BLaER1 (cell line): Measurements from ENCODE around the gene TSC2.
A peak's percentile ranks its signal among the peaks of the same experiment; 100 is the strongest.

Experiments
- H3K27ac ChIP-seq: shearing (Covaris generic); formaldehyde crosslinking; 2 replicates; pipeline ENCODE4 v1.8.1; 2022
- H3K27me3 ChIP-seq: shearing (Covaris generic); formaldehyde crosslinking; 2 replicates; pipeline ENCODE4 v1.8.1; 2022
- H3K36me3 ChIP-seq: shearing (Covaris generic); formaldehyde crosslinking; 2 replicates; pipeline ENCODE4 v1.8.1; 2022
- H3K4me1 ChIP-seq: shearing (Covaris generic); formaldehyde crosslinking; 2 replicates; pipeline ENCODE4 v1.8.1; 2022
- H3K4me2 ChIP-seq: shearing (Covaris generic); formaldehyde crosslinking; 2 replicates; pipeline ENCODE4 v1.8.1; 2022
- H3K4me3 ChIP-seq: shearing (Covaris generic); formaldehyde crosslinking; 2 replicates; pipeline ENCODE4 v1.8.1; 2022
- H3K9ac ChIP-seq: shearing (Covaris generic); formaldehyde crosslinking; 2 replicates; pipeline ENCODE4 v1.8.1; 2022
- H3K9me3 ChIP-seq: shearing (Covaris generic); formaldehyde crosslinking; 2 replicates; pipeline ENCODE4 v1.8.1; 2022
- H4K20me1 ChIP-seq: shearing (Covaris generic); formaldehyde crosslinking; 2 replicates; pipeline ENCODE4 v1.8.1; 2022
- Cebpa-rat ChIP-seq: shearing (Covaris generic); IDR thresholded peaks from 2 replicates; pipeline ENCODE4 v1.8.1; 2022

TSC2 gene

GRCh38 chr16:2082983-2083364 is 35.2 kb downstream of the TSC2 start:
- peaks cover 74% of the 10 kb centered on the region for H3K36me3 ChIP-seq

GRCh38 chr16:2083409-2083808 is 35.6 kb downstream of the TSC2 start:
- H3K4me2 ChIP-seq: peak overlapping the region; percentile 98
- no peaks in the 10 kb centered on the region for H3K27me3 ChIP-seq
- H3K4me1 ChIP-seq: peaks cover 100% of the 10 kb centered on the region
- H3K4me3 ChIP-seq: peak overlapping the region; percentile 48
- H3K36me3 ChIP-seq: peaks cover 78% of the 10 kb centered on the region
- peak overlapping the region; percentile 84 for H3K27ac ChIP-seq
- H3K9ac ChIP-seq: peak overlapping the region; percentile 65
- peaks cover 45% of the 10 kb centered on the region for H4K20me1 ChIP-seq
- no peaks in the 10 kb centered on the region for H3K9me3 ChIP-seq
- no peak for TF ChIP-seq Cebpa-rat

More at GRCh38 chr16:2082983-2083364, 35.2 kb downstream of the TSC2 start:
- H4K20me1 ChIP-seq: peaks cover 41% of the 10 kb centered on the region
- H3K4me1 ChIP-seq: peaks cover 100% of the 10 kb centered on the region
- peak overlapping the region; percentile 48 for H3K4me3 ChIP-seq
- H3K9ac ChIP-seq: peak overlapping the region; percentile 65
- H3K4me2 ChIP-seq: peak overlapping the region; percentile 98
- H3K9me3 ChIP-seq: no peaks in the 10 kb centered on the region
- H3K27ac ChIP-seq: peak overlapping the region; percentile 84
- TF ChIP-seq Cebpa-rat: no peak
- H3K27me3 ChIP-seq: no peaks in the 10 kb centered on the region

GRCh38 chr16:2083876-2084780 is 36.3 kb downstream of the TSC2 start:
- Histone ChIP-seq H3K4me1 (peaks cover 100% of the 10 kb centered on the region), H3K4me3 (peak overlapping the region; percentile 48; the same call in 1 of the 2 replicates), H3K4me2 (peak overlapping the region; percentile 98), H3K27me3 (no peaks in the 10 kb centered on the region), H4K20me1 (peaks cover 47% of the 10 kb centered on the region), H3K27ac (peak overlapping the region; percentile 84), H3K36me3 (peaks cover 78% of the 10 kb centered on the region), H3K9me3 (no peaks in the 10 kb centered on the region), H3K9ac (peak overlapping the region; percentile 65)
- no peak for TF ChIP-seq Cebpa-rat

DNA sequence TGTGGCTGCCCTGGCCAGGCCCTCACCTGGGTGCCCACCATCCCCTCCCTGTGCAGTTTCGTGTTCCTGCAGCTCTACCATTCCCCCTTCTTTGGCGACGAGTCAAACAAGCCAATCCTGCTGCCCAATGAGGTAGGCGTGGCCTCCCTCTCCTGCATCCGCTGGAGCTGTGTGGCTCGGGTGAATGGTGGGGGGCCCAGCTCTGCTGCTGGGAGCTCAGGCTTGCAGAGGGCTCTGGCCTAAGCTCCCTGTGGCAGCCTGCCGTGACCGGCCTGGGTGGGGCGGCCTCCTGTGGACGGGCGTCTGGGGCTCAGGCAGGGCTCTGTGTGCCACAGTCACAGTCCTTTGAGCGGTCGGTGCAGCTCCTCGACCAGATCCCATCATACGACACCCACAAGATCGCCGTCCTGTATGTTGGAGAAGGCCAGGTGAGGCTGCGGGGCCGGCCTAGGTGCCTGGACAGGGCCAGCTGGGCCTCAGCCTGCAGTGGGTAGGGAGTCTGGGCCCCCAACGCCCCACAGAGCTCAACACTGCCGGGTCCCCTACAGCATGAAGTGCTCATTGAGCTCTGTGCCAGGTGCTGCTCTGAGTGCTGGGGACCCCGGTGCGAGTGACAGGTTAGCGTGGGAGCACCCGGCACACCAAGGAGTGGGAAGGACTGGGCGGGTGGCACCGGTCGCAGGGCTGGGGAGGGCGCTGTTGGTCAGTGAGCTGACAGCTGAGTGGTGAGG is 37.3 kb downstream of the TSC2 start:
- H3K4me2 ChIP-seq: peak overlapping the region; percentile 98
- no peak overlapping the region for H3K4me3 ChIP-seq
- no peak for TF ChIP-seq Cebpa-rat
- H3K9me3 ChIP-seq: no peaks in the 10 kb centered on the region
- peaks cover 94% of the 10 kb centered on the region for H3K4me1 ChIP-seq
- peaks cover 56% of the 10 kb centered on the region for H4K20me1 ChIP-seq
- no peaks in the 10 kb centered on the region for H3K27me3 ChIP-seq
- H3K9ac ChIP-seq: peak overlapping the region; percentile 65; the same call in 1 of the 2 replicates
- peak overlapping the region; percentile 84 for H3K27ac ChIP-seq
- peaks cover 78% of the 10 kb centered on the region for H3K36me3 ChIP-seq

- peak overlapping the region; percentile 98 for H3K4me2 ChIP-seq
- no peaks in the 10 kb centered on the region for H3K27me3 ChIP-seq
- peaks cover 88% of the 10 kb centered on the region for H3K4me1 ChIP-seq
- H3K4me3 ChIP-seq: peak overlapping the region; percentile 46; the same call in 1 of the 2 replicates
- H3K36me3 ChIP-seq: peaks cover 80% of the 10 kb centered on the region
- H4K20me1 ChIP-seq: peaks cover 60% of the 10 kb centered on the region
- H3K9me3 ChIP-seq: no peaks in the 10 kb centered on the region
- H3K9ac ChIP-seq: peak overlapping the region; percentile 65
- TF ChIP-seq Cebpa-rat: no peak
- peak overlapping the region; percentile 84 for H3K27ac ChIP-seq
Observed at GRCh38 chr16:2085669-2086068, 37.9 kb downstream of the TSC2 start.

GRCh38 chr16:2086106-2086742 is 38.4 kb downstream of the TSC2 start:
- H3K27ac ChIP-seq: peak overlapping the region; percentile 84
- peaks cover 82% of the 10 kb centered on the region for H3K4me1 ChIP-seq
- H3K27me3 ChIP-seq: no peaks in the 10 kb centered on the region
- no peak for TF ChIP-seq Cebpa-rat
- peak overlapping the region; percentile 65 for H3K9ac ChIP-seq
- peaks cover 81% of the 10 kb centered on the region for H3K36me3 ChIP-seq
- peak overlapping the region; percentile 46; the same call in 1 of the 2 replicates for H3K4me3 ChIP-seq
- peak overlapping the region; percentile 98 for H3K4me2 ChIP-seq
- no peaks in the 10 kb centered on the region for H3K9me3 ChIP-seq
- H4K20me1 ChIP-seq: peaks cover 60% of the 10 kb centered on the region

DNA sequence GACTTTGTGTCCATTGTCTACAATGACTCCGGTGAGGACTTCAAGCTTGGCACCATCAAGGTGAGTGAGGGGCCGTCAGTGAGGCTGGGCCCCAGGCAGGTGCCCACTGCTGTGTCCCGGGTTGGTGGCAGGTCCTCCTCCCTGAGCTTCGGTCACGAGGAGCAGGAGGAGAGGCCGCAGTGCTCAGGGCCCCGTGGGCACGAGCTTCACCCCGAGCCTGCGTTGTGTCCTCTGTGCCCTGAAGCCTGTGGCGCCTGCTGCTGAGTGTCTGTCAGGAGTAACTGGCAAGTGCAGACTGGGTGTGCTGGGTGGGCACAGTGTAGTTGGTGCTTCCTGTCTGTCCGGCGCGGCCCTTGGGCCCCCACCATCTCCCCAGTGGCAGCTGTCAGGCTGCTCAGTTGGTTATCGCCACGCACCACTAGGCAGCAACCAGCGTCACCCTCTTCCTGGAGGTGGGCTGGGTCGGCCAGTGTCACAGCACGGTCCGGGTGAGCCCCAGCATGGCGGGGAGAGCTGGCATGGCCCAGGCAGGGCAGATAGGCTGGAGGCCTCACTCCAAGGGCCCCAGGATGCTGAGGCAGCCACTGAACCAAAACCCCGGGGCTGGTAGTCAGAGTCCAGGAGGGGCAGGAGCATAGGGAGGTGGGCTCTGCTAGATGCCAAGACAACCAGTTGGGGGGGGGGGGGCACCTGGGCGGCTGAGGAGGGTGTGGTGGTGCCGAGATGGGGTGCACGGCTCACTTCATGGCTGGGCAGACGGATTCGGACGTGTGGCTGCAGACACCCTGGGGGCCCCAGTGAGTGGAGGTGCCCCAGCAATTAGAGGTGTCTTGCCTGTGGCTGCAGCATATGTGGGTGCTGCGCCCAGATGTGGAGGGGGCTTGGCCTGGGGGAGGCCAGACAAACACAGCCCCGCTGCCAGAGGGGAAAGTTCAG is 39.3 kb downstream of the TSC2 start:
- Histone ChIP-seq H3K9me3 (no peaks in the 10 kb centered on the region), H3K4me1 (peaks cover 74% of the 10 kb centered on the region), H4K20me1 (peaks cover 57% of the 10 kb centered on the region), H3K27me3 (no peaks in the 10 kb centered on the region), H3K9ac (peak overlapping the region; percentile 65), H3K4me2 (peak overlapping the region; percentile 98), H3K27ac (peak overlapping the region; percentile 84), H3K36me3 (peaks cover 81% of the 10 kb centered on the region), H3K4me3 (peak overlapping the region; percentile 46)
- TF ChIP-seq Cebpa-rat: no peak

DNA sequence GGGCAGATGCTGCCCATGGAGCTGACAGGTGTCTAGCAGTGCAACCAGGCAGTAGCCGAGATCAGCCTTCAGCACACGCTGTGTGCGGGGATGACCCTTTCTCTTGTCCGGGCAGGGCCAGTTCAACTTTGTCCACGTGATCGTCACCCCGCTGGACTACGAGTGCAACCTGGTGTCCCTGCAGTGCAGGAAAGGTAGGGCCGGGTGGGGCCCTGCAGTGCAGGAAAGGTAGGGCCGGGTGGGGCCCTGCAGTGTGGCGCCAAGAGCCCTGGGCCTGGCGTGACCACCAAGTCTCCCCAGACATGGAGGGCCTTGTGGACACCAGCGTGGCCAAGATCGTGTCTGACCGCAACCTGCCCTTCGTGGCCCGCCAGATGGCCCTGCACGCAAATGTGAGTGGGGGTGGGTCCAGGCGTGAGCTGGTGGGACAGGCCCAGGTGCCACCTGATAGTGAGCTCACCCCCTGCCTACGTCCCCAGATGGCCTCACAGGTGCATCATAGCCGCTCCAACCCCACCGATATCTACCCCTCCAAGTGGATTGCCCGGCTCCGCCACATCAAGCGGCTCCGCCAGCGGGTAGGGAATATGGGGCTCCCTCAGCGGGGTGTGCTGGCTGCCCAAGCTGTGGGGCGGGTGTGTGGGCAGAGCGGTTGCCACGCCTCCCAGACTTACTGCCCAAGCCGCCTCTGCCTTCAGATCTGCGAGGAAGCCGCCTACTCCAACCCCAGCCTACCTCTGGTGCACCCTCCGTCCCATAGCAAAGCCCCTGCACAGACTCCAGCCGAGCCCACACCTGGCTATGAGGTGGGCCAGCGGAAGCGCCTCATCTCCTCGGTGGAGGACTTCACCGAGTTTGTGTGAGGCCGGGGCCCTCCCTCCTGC is 40.2 kb downstream of the TSC2 start:
- Histone ChIP-seq H3K4me3 (no peak overlapping the region), H3K4me2 (peak overlapping the region; percentile 98), H3K9me3 (no peaks in the 10 kb centered on the region), H3K27me3 (no peaks in the 10 kb centered on the region), H3K27ac (peak overlapping the region; percentile 84), H3K4me1 (peaks cover 65% of the 10 kb centered on the region), H3K9ac (peak overlapping the region; percentile 65), H3K36me3 (peaks cover 86% of the 10 kb centered on the region), H4K20me1 (peaks cover 57% of the 10 kb centered on the region)
- TF ChIP-seq Cebpa-rat: no peak
